ENCODE data around the gene USP49.

Gene USP49

DNA sequence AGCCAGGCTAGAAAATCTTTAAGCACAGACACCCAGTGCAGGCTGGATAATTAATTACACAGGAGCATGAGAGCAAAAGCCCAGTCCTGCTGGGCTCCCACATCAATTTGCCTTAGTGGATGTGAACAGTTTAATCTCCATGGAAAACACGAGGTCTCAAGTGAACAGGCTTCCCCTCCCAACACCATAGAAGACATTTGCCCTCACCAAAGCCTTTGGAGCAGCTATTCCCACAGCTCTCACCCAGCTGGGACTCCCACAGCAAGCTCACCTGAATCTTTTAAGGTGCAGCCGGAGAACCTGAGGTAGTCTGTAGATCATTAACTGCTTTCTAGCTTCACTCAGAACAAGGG lies 95.6 kb downstream of the USP49 start:
- no peak for DNase-seq (ENCODE audit: low read depth)
- H3K4me3 ChIP-seq (replicated peaks; ENCODE audit: low read depth, low read length) = no peak overlapping the region
- TF ChIP-seq, protein P1, sequence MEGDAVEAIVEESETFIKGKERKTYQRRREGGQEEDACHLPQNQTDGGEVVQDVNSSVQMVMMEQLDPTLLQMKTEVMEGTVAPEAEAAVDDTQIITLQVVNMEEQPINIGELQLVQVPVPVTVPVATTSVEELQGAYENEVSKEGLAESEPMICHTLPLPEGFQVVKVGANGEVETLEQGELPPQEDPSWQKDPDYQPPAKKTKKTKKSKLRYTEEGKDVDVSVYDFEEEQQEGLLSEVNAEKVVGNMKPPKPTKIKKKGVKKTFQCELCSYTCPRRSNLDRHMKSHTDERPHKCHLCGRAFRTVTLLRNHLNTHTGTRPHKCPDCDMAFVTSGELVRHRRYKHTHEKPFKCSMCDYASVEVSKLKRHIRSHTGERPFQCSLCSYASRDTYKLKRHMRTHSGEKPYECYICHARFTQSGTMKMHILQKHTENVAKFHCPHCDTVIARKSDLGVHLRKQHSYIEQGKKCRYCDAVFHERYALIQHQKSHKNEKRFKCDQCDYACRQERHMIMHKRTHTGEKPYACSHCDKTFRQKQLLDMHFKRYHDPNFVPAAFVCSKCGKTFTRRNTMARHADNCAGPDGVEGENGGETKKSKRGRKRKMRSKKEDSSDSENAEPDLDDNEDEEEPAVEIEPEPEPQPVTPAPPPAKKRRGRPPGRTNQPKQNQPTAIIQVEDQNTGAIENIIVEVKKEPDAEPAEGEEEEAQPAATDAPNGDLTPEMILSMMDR (IDR thresholded peaks at IDR 0.05; ENCODE audit: low read length, missing control alignments) = no peak

DNA sequence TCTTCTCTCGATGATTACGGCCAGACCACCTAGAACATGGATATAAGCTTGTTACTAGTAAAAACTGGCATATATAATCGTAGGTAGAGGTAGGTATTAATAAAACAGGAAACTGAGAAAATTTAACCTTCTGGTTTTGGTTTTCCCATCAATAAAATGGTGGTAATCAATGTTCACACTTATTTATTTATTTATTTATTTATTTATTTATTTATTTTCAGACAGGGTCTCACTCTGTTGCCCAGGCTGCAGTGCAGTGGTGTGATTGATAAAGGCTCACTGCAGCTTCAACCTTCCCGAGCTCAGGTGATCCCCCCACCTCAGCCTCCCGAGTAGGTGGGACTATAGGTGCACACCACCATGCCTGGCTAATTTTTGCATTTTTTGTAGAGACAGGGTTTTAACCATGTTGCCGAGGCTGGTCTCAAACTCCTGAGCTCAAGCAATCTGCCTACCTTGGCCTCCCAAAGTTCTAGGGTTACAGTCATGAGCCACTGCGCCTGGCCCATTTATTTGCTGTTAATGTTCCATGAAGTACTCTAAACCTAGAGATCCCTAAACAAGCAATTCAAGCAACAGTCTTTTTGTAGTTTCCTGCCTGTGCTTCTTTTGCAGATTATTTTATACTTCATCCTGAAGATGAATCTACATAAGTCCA lies 96.1 kb downstream of the USP49 start:
- no peak for DNase-seq (ENCODE audit: low read depth)
- H3K4me3 ChIP-seq (replicated peaks; ENCODE audit: low read depth, low read length) = no peak overlapping the region
- TF ChIP-seq, protein P1 (IDR thresholded peaks at IDR 0.05; ENCODE audit: low read length, missing control alignments) = no peak

DNA sequence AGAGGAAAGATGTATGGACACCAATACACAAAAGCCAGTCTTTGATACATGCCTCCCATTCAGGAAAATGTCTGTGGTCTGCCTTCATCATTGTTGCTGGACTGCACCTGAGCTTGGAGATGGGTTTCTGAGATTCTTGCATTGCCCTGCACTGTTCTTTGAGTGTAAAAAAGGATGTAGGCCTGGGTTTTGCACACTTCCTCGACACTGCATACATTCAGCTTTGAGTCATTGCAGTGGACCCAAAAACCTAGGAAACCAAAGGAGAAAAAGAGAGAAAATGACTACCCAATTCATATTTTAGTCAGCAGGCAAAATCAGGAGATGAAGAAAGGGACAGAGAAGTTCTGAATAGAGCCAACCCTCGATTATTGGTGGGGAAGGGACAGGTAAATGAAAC lies 98.7 kb downstream of the USP49 start:
- H3K4me3 ChIP-seq (replicated peaks; ENCODE audit: low read depth, low read length) = no peak overlapping the region
- no peak for DNase-seq (ENCODE audit: low read depth)
- TF ChIP-seq, protein P1 (IDR thresholded peaks at IDR 0.05; ENCODE audit: low read length, missing control alignments) = no peak

DNA sequence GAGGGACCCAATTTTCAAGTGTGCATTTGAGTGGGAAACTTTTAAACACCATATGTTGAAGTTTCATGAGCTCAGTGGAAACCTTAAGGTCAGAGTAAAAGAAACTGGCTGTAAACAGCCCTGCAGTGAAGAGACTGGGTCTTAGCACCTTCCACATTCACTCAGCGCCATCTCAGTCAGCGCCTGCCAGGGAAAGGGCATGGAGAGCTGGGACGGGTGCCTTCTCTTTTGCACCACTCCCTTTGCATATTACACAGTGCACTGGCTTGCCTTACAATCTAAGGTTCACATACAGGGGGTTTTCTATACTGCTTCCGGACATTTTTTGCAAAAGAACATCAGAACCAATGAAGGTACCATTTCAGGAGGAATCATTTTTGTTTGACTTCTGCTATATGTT lies 103.2 kb downstream of the USP49 start:
- TF ChIP-seq, protein P1 (IDR thresholded peaks at IDR 0.05; ENCODE audit: low read length, missing control alignments) = no peak
- no peak overlapping the region for H3K4me3 ChIP-seq (replicated peaks; ENCODE audit: low read depth, low read length)
- DNase-seq (ENCODE audit: low read depth) = no peak

DNA sequence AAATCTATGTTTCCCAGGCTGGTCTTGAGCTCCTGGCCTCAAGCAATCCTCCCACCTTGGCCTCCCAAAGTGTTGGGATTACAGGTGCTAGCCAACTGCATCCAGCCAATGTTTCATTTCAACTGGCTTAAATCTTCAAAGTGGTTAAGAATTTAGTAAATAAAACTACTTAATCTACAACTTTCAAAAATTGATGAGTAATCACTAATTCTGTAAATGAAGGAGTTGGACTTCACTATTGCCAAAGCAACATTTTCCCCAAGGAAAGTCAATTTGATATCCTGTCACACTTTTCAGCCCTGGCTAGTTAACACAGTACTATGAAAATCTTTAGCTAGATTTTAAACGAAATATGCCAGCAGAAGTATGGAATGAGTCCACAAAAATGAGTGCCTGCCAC lies 103.9 kb downstream of the USP49 start:
- TF ChIP-seq, protein P1 (IDR thresholded peaks at IDR 0.05; ENCODE audit: low read length, missing control alignments) = no peak
- no peak overlapping the region for H3K4me3 ChIP-seq (replicated peaks; ENCODE audit: low read depth, low read length)
- DNase-seq (ENCODE audit: low read depth) = no peak

DNA sequence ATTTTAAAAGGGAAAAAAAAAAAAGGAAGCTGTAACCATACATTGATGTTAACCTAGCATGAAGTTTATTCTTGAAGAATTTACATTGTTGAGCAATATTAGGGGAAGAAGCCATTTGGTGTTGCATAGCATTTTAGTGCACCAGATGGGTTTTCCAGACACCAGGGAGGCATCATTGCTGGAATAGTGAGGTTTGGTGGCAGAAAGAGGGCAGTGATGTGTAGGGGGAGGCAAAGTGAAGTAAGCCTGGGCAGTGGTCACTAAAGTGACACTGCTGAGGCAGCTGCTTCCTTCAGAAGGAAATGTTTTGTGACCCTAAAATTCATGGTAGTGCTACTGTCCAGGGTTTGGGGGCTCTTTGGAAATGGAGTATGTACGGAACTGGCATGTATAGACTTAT lies 105.1 kb downstream of the USP49 start:
- DNase-seq (ENCODE audit: low read depth) = no peak
- H3K4me3 ChIP-seq (replicated peaks; ENCODE audit: low read depth, low read length) = no peak overlapping the region
- TF ChIP-seq, protein P1 (IDR thresholded peaks at IDR 0.05; ENCODE audit: low read length, missing control alignments) = no peak

DNA sequence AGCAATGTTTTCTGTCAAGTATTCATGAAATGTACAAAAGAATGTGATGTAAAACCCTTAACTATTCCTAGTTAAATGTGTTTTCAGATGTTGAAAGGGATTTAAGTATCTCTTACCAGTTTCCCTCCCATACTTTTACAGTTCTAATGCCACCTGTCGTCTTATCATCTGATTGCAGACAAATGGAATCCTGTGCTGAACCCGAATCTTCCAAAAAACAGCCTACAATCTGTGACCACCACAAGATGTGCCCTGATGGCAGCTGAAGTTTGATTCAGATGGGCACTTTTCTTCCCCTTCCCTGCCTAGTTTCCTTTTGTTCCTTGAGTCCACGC lies 105.8 kb downstream of the USP49 start:
- no peak overlapping the region for H3K4me3 ChIP-seq (replicated peaks; ENCODE audit: low read depth, low read length)
- DNase-seq (ENCODE audit: low read depth) = no peak
- TF ChIP-seq, protein P1 (IDR thresholded peaks at IDR 0.05; ENCODE audit: low read length, missing control alignments) = no peak
